Stimulated activated naive CD8-positive, alpha-beta T cell treated with anti-CD3 and anti-CD28 coated beads, Interleukin-15, amount 100 ng/mL, for 72 hours (primary cell): ENCODE results near the gene MPG.
"Not testable (repeated sequence)": the region's sequence is repeated elsewhere in the genome, so short reads cannot be mapped to it uniquely, and the experiment has no call there.

Experiments used
- ATAC-seq: fragments of 150-1000 bp; cut with Tn5 transposase; 2 replicates; pipeline ENCODE4 v1.10.0; 2021; ENCODE audit warnings: mild to moderate bottlenecking, moderate library complexity
- DNase-seq, 2 donors: peaks; one replicate each; pipeline ENCODE4 v3.0.0; 2021 to 2022
- H3K27ac Mint-ChIP-seq, 2 donors: one replicate each; pipeline ENCODE4 v1.8.0; 2022; ENCODE audit warnings: mild to moderate bottlenecking in 2 of 2, mixed read lengths in 2 of 2, moderate library complexity in 2 of 2
- H3K27me3 Mint-ChIP-seq: one replicate; pipeline ENCODE4 v1.8.0; 2022; ENCODE audit warnings: mixed read lengths
- H3K4me1 Mint-ChIP-seq: one replicate; pipeline ENCODE4 v1.8.0; 2022; ENCODE audit warnings: mild to moderate bottlenecking, mixed read lengths
- H3K4me3 Mint-ChIP-seq, 2 donors: one replicate each; pipeline ENCODE4 v1.8.0; 2022; ENCODE audit warnings: mild to moderate bottlenecking in 2 of 2, mixed read lengths in 2 of 2, moderate library complexity in 1 of 2
- H3K9me3 Mint-ChIP-seq, 2 donors: one replicate each; pipeline ENCODE4 v1.8.0; 2022; ENCODE audit warnings: mixed read lengths in 2 of 2

The MPG gene

DNA sequence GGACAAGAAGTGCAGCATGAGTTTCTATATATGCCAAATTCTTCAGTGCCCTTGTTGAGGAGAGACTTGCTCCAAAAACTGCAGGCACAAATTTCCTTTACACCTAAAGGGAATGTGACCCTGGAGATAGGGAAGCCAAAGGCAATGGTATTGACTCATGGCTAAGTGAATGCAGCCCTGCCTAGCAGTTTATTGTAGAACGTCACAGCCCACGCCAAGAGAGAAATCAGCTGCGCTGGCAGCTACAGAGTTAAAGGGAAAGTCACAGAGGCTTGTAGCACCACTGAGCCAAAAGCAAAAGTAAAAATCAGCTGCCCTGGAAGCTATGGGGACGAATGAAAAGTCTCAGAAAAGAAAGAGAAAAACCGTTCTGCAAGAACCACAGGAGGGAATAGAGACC, 34.7 kb upstream of the MPG start:
- Mint-ChIP-seq H3K27ac (no peak overlapping the region), H3K27me3 (no peaks in the 10 kb centered on the region), H3K4me3 (no peak overlapping the region), H3K4me1 (peaks cover 47% of the 10 kb centered on the region), H3K9me3 (no peaks in the 10 kb centered on the region)
- no peak for DNase-seq
- ATAC-seq: no peak

DNA sequence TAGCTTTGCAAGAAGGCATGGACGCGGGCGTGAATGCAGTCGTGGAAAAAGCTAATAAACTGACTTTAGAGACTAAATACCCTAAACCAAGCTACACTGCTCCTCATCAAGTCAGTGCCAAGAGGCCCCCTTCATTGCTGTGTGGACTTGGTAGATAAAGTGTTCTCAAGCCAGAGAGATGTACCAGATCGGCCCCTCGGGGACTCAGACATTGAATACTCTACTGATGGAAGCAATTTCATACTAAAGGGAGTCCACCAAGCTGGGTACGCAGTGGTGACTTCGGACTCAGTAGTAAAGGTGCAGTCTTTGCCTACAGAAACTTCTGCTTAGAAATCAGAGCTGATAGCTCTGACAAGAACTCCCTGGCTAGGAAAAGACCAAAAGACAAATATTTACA, 33.4 kb upstream of the MPG start:
- DNase-seq: no peak
- H3K27me3 Mint-ChIP-seq: no peaks in the 10 kb centered on the region
- peaks cover 40% of the 10 kb centered on the region for H3K4me1 Mint-ChIP-seq
- H3K4me3 Mint-ChIP-seq: no peak overlapping the region
- no peak overlapping the region for H3K27ac Mint-ChIP-seq
- ATAC-seq: no peak
- no peaks in the 10 kb centered on the region for H3K9me3 Mint-ChIP-seq

DNA sequence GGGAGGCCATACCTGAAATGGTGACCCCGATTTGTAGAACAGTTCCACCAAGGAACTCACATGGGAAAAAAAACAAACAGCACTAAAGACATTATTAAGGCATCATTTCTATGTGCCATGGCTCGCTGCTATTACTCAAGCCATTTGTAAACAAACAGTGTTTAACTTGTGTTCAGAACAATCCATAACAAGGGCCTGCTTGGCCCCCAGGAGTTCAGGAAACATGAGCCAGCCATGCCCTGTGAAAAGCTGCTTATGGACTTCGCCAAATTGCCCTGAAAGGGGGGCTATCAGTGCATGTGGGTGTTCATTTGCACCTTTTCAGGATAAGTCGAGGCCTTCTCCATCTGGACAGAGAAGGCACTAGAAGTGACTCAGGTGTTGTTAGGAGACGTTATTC, 32.6 kb upstream of the MPG start:
- H3K4me3 Mint-ChIP-seq: no peak overlapping the region
- no peak for DNase-seq
- H3K4me1 Mint-ChIP-seq: peaks cover 46% of the 10 kb centered on the region
- no peaks in the 10 kb centered on the region for H3K27me3 Mint-ChIP-seq
- no peak overlapping the region for H3K27ac Mint-ChIP-seq
- no peak for ATAC-seq
- no peaks in the 10 kb centered on the region for H3K9me3 Mint-ChIP-seq

DNA sequence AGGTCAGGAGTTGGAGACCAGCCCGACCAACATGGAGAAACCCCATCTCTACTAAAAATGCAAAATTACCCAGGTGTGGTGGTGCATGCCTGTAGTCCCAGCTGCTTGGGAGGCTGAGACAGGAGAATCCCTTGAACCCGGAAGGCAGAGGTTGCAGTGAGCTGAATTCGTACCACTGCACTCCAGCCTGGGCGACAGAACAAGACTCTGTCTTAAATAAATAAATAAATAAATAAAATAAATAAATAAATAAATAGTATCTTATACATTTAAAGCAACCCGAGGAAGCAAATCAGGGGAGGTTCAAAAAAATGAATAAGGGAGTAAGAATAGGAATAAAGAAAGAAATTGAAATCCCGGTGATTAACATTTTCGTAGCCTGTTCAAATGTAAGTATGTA, 31.5 kb upstream of the MPG start:
- H3K4me3 Mint-ChIP-seq, H3K27ac Mint-ChIP-seq, ATAC-seq, H3K9me3 Mint-ChIP-seq, H3K27me3 Mint-ChIP-seq, DNase-seq: not testable (repeated sequence)
- peaks cover 50% of the 10 kb centered on the region for H3K4me1 Mint-ChIP-seq

DNA sequence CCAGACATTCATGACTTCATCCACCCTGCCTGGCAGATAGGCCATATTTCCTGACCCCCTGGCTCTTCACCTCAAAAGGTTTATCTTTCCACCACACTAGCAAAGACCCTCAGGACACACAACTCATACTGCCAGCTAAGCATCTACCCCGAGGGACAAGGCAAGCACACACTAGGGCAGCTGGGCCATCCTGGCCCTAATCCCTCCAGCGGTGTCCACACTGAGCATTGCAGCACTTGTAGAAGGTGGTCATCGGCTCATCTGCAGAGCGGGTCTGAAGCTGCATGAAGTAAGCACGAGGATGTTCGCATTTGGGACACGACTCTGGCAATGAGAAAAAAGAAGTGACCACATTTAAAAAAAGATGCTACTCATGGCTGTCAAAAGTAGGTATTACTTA, 30.8 kb upstream of the MPG start:
- DNase-seq (no peak), ATAC-seq (no peak)
- Mint-ChIP-seq H3K27me3 (no peaks in the 10 kb centered on the region), H3K9me3 (no peaks in the 10 kb centered on the region), H3K4me1 (peaks cover 50% of the 10 kb centered on the region), H3K4me3 (no peak overlapping the region), H3K27ac (no peak overlapping the region)

DNA sequence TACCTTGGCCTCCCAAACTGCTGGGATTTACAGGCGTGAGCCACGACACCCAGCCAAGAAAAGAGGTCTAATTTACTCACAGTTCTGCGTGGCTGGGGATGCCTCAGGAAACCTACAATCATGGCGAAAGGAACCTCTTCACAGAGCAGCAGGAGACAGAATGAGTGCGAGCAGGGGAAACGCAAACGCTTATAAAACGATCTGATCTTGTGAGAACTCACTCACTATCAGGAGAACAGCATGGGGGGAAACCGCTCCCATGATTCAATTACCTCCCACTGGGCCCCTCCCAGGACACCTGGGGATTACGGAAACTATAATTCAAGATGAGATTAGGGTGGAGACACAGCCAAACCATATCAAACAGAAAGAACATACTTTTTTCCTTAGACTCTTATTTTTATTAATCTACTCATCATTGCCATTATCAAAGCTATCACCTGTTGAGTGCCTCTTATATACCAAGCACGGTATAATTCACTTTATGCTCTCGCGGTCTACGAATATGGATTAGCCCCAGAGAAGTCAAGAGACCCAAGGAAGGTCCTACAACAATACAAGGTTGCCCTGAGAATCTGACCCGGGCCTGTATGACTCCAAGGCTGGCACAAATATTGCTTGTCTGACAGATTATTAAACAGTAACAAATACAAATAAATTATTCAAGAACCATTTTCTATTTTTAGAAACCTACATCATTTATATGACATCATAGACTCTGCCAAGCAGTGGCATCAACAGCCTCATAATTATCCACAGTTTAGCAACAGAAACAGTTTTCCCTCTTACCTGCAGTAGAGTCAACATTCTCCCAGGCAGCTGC, 27.0 kb upstream of the MPG start:
- ATAC-seq (no peak), DNase-seq (no peak)
- H3K27me3 Mint-ChIP-seq: no peaks in the 10 kb centered on the region
- H3K4me1 Mint-ChIP-seq: peaks cover 41% of the 10 kb centered on the region
- H3K27ac Mint-ChIP-seq: peak overlapping the region in 1 of 2 donors; percentile 63
- H3K9me3 Mint-ChIP-seq: no peaks in the 10 kb centered on the region
- H3K4me3 Mint-ChIP-seq: peak overlapping the region; percentile 91 to 100

DNA sequence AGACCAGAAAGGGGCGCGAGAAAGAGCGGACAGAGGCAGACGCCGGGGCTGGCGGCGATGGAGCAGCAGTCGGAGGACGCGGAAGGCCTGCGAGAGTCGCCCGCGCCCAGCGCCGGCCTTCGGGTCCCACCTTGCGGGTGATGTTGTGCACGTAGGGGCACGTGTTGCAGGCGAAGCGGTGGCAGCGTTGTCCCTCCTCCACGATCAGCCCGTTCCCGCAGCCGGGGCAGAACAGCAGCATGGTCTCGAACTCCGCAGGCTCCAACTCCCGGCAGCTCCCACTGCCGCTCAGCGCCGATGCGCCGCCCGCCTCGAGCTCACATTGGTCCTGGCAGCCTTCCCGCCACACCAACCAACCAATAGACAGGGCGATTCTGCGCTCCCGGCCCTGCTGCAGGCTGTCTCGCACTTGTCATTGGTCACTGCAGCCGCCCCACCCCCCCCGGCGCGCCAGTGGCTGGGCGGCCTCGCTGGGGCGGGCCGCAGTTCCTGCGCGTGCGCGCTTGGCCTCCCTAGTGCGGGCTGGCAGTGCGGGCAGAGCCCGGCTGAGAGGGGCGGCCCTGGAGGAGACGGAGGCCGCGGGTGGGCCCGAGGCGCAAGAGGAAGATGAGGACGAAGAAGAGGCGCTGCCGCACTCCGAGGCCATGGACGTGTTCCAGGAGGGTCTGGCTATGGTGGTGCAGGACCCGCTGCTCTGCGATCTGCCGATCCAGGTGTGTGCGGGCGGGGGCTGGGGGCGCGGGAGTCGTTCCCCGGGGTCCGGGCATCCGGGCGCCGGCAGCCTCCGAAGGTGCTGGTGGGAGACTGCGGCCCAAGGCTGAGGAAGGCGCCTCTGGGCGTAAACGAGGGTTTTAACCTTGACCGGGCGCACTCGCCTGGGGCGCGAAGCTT, 24.4 kb upstream of the MPG start, which contains the start of the genes POLR3K and SNRNP25:
POLR3K (minus strand) TSS at position 263 of the 891 bp plus-strand sequence; CDS start at position 241, 22 bp downstream.
SNRNP25 (plus strand) TSS at position 483 of the 891 bp plus-strand sequence; CDS start at position 672, 189 bp downstream.
- Mint-ChIP-seq H3K9me3 (no peaks in the 10 kb centered on the region), H3K4me1 (peaks cover 35% of the 10 kb centered on the region), H3K27me3 (no peaks in the 10 kb centered on the region), H3K27ac (peak within 1 kb of the TSS; percentile 96 to 98), H3K4me3 (peak within 1 kb of the TSS; percentile 91 to 100)
- DNase-seq (peak; percentile 98), ATAC-seq (peak; percentile 98)

DNA sequence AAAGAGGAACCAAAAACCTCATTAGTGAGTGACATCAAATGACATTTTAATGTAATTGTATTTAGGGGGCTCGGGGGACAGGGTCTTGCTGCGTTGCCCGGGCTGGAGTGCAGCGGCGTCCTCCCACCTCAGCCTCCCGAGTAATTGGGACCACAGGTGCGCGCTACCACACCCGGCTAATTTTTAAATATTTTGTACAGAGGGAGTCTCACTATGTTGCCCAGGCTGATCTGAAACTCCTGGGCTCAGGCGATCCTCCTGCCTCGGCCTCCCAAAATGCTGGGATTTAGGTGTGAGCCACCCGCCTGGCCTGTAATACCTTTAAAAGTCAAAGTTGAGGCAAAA, 23.8 kb upstream of the MPG start:
- DNase-seq (no peak), ATAC-seq (no peak)
- H3K4me3 Mint-ChIP-seq: peak overlapping the region; percentile 91 to 100
- no peaks in the 10 kb centered on the region for H3K27me3 Mint-ChIP-seq
- no peaks in the 10 kb centered on the region for H3K9me3 Mint-ChIP-seq
- peaks cover 31% of the 10 kb centered on the region for H3K4me1 Mint-ChIP-seq
- peak overlapping the region; percentile 35 to 68 for H3K27ac Mint-ChIP-seq

DNA sequence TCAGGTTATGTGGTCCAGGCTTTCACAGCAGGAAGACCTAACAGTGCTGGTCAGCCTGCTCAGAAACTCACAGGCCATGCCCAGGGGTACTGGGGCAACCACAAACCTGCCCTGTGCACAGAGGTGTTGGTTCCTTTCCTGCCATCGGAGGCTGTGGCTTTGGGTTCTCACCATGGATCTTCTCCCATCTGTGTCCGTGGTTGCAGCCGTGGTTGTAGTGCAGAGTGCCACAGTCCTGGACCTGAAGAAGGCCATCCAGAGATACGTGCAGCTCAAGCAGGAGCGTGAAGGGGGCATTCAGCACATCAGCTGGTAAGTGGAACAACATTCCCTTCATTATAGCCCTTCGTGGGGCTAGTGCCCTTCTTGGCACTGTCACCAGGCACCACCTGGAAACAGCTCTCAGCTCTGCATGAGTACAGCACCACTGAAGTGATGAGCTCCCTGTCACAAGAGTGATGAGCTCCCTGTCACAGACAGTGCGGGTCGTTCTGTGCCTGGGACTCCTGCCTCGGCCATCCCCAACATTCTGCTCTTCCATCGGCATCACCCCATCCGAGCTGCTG, 22.4 kb upstream of the MPG start:
- Mint-ChIP-seq H3K4me1 (peaks cover 23% of the 10 kb centered on the region), H3K27me3 (no peaks in the 10 kb centered on the region), H3K4me3 (peak overlapping the region in 1 of 2 donors; percentile 60), H3K9me3 (no peaks in the 10 kb centered on the region), H3K27ac (no peak overlapping the region)
- no peak for DNase-seq
- no peak for ATAC-seq

DNA sequence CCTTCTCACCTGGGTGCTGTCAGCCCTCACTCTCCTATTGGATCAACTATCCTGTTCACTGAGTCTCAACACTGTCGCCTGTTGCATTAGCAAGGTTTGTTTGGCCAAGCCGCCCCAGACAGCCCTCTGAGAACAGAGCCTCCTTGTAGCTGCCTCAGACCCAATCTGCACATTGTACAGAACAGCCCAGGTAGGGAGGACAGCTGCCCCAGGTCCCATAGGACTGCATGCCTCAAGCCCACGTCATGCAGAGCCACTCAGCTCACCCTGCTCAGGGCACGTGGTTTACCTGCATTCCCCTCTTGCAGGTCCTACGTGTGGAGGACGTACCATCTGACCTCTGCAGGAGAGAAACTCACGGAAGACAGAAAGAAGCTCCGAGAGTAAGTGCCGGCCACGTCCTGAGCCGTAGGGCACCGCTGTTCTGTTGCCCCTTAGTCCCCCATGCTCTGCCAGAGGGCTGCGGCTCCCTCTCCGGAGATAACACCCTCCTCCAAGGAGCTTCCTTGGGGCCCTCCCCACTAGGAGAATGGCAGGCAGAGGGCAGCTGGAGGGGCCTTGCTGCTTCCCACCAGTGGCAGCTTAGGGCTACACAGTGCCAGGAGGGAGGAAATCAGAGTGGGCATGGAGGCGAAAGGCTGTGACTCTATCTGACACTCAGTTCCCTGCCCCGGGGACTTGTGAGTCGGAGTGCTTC, 21.6 kb upstream of the MPG start:
- H3K9me3 Mint-ChIP-seq: no peaks in the 10 kb centered on the region
- H3K4me3 Mint-ChIP-seq: no peak overlapping the region
- H3K4me1 Mint-ChIP-seq: peaks cover 16% of the 10 kb centered on the region
- no peak for DNase-seq
- no peaks in the 10 kb centered on the region for H3K27me3 Mint-ChIP-seq
- no peak for ATAC-seq
- no peak overlapping the region for H3K27ac Mint-ChIP-seq

DNA sequence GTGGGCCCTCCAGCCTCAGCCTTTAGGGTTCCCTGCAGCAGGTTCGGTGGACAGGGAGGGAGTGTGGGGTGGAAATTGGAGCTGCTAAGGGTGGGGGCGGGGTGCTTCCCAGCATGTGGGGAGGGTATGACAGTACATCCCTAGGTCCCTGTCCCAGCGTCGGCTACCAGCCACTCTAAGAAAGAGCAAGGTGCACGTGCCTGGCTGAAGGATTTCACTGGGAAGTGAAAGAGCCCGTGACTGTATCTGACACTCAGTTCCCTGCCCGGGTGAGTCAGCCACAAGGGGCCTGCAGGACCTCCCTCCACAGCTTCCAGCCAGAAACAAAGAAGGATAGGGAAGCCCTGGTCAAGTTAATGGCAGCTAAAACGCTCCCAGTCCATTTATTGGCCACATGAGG, 20.3 kb upstream of the MPG start:
- Mint-ChIP-seq H3K9me3 (no peaks in the 10 kb centered on the region), H3K27me3 (no peaks in the 10 kb centered on the region), H3K4me3 (no peak overlapping the region), H3K27ac (no peak overlapping the region), H3K4me1 (peaks cover 7% of the 10 kb centered on the region)
- ATAC-seq (no peak), DNase-seq (no peak)

DNA sequence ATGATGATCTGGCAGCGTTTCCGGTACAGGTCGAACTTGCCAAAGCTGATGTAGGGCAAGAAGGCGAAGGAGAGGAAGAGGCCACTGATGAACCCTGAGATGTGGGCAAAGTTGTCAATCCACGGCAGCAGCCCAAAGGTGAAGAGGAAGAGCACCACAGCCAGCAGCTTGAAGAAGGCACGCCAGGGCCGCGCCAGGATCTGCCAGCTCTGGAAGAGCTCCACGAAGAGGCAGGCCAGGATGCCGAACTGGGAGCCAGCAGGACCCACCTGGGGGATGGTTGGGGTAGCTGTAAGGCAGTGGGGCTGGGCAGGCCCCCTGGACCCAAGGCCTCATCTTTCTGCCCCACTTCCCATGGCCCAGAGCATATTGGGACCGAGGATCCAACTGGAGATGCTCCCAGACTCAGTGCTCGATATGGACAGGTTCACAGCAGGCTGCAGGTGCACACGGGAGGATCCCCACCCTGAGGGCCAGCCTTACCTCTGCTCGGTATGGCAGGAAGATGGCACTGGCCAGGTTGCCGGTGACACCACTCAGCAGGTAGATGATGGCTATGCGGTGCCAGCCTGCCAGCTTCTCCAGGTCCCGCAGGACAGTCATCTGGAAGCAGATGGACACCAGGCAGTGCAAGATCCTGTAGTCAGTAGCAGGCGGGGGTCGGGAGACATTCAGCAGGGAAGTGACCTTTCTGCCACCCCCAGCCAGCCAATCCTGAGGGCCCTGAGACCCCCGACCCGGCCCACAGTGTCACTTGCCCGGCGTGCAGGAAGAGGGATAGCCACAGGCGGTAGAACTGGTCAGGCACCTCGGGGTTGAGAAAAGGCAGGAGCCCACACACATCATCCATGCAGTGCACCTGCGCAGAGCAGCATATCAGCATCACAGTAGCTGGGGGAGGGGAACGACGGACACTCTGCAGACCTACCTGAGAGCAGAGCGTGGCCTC, 19.3 kb upstream of the MPG start:
- Mint-ChIP-seq H3K27me3 (no peaks in the 10 kb centered on the region), H3K4me3 (no peak overlapping the region), H3K9me3 (no peaks in the 10 kb centered on the region), H3K27ac (no peak overlapping the region), H3K4me1 (peaks cover 7% of the 10 kb centered on the region)
- DNase-seq (no peak), ATAC-seq (no peak)

DNA sequence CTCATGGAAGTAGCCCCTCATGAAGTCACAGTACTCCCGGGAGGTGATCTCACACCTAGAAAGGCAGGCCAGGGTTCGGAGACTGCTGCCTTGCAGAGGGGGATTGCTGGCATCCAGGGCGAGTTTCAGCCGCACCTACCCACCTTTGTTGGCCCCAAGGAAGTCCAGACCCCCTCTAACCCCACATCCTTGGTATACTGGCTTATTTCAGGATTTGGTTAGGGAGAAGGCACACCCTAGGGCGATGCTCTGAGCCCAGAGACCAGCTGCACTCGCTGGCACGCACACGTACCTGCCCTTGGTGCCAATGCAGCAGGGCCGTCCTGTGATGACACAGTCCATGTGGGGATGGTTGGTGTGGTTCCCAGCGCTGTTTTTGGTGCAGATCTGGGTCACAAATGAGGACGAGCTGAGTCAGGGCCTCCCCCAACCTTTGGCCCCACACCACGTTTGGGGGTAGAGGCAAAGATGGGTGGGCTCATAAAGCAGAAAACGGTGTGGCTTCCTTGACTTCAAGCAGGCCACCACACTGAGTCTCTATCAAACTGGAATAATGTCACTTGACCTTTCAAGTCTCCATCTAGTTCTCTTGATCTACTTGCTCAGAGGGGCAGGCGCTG, 18.5 kb upstream of the MPG start:
- Mint-ChIP-seq H3K27me3 (no peaks in the 10 kb centered on the region), H3K4me1 (peaks cover under 1% of the 10 kb centered on the region), H3K4me3 (no peak overlapping the region), H3K9me3 (no peaks in the 10 kb centered on the region), H3K27ac (no peak overlapping the region)
- no peak for DNase-seq
- no peak for ATAC-seq

DNA sequence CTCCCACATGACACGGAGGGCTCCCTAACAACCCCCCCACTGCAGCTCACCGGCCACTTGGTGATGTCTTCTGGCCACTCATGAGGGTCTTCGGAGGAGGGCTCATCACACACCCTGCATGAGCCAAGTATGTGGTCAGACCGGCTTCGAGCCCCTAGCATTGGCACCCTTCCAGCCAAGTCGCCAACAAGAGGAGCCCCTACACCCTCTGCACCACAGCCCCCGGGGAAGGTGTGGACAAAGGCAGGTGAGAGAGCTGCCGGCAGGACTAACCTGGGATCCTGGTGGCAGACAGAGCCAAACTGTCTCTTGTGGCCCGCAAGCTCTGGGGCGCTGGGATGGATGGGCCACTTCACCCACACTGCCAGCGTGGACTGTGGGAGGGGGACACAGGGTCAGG, 17.9 kb upstream of the MPG start:
- Mint-ChIP-seq H3K27me3 (no peaks in the 10 kb centered on the region), H3K27ac (no peak overlapping the region)
- no peak for ATAC-seq

More for the DNA sequence above, 17.9 kb upstream of the MPG start:
- DNase-seq: no peak
- H3K4me1 Mint-ChIP-seq: no peaks in the 10 kb centered on the region
- no peaks in the 10 kb centered on the region for H3K9me3 Mint-ChIP-seq
- H3K4me3 Mint-ChIP-seq: no peak overlapping the region
